SK-N-MC (cell line): ENCODE measurements around the gene AFAP1.

ENCODE experiments used
- DNase-seq: peaks from one replicate; pipeline ENCODE4 v3.0.0-alpha.2; 2011; ENCODE audit warnings: low read depth, low spot score
- H3K27ac ChIP-seq: fragments of 200-600 bp; sonication (generic); 2 replicates; pipeline ENCODE4 v1.5.1; 2016; ENCODE audit warnings: mixed run types
- H3K36me3 ChIP-seq: fragments of 200-600 bp; sonication (generic); 2 replicates; pipeline ENCODE4 v1.6.1; 2017; ENCODE audit warnings: antibody characterized with exemption, low read length, mixed read lengths; ENCODE audit not compliant: insufficient read depth
- H3K4me3 ChIP-seq: fragments of 200-600 bp; sonication (generic); 2 replicates; pipeline ENCODE4 v1.5.1; 2016
- H3K9ac ChIP-seq: fragments of 200-600 bp; sonication (generic); 2 replicates; pipeline ENCODE4 v1.8.0; 2017; ENCODE audit warnings: mixed run types, mixed read lengths; ENCODE audit not compliant: insufficient read length
- H3K9me3 ChIP-seq: fragments of 200-600 bp; sonication (generic); 2 replicates; pipeline ENCODE4 v1.6.1; 2017; ENCODE audit warnings: low read depth, mild to moderate bottlenecking, antibody characterized with exemption, low read length, moderate library complexity, mixed read lengths
- EZH2 ChIP-seq: fragments of 200-600 bp; sonication (generic); IDR thresholded peaks from one replicate; pipeline ENCODE4 v1.6.1; 2017; ENCODE audit warnings: antibody characterized with exemption
- FOXP2 ChIP-seq: optimal IDR thresholded peaks from 2 replicates; pipeline ENCODE3; 2011; ENCODE audit warnings: mild to moderate bottlenecking, moderate library complexity; ENCODE audit not compliant: insufficient read depth; ENCODE audit errors: extremely low read length, control extremely low read depth
- POLR2AphosphoS5 ChIP-seq: IDR thresholded peaks from 2 replicates; pipeline ENCODE4 v1.6.1; 2012; ENCODE audit warnings: mild to moderate bottlenecking, low read depth, low read length, borderline replicate concordance

AFAP1 gene

GRCh38 chr4:7736436-7737267 is 203.0 kb downstream of the AFAP1 start:
- Histone ChIP-seq H3K4me3 (no peak overlapping the region), H3K9me3 (no peaks in the 10 kb centered on the region), H3K27ac (no peak overlapping the region), H3K36me3 (no peaks in the 10 kb centered on the region), H3K9ac (no peak overlapping the region)
- no peak for DNase-seq
- TF ChIP-seq POLR2AphosphoS5: no peak
- no peak for TF ChIP-seq FOXP2
- TF ChIP-seq EZH2: no peak

- Histone ChIP-seq H3K36me3 (no peaks in the 10 kb centered on the region), H3K9me3 (no peaks in the 10 kb centered on the region), H3K4me3 (no peak overlapping the region), H3K27ac (no peak overlapping the region), H3K9ac (no peak overlapping the region)
- no peak for DNase-seq
- TF ChIP-seq EZH2 (no peak), FOXP2 (no peak), POLR2AphosphoS5 (no peak)
Observed at GRCh38 chr4:7735961-7736360, 203.7 kb downstream of the AFAP1 start.

DNA sequence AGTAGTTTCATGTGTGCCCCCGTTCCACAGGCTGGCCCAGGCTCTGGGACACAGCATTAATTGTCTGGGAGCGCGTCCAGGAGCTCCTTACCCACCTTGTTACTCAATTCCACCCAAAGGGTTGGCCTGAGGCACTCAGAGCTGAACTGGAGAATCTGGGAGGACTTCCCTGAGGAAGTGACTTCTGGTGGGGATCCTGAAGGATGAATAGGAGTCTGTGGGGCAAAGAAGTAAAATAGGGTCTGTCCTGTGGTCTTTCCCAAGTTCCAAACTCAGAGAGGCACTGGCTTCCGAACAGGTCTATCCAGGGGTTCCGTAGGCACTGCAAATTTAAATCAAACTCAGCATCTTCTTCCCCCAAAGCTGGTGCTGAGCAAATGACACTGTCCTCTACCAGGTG is 204.3 kb downstream of the AFAP1 start:
- Histone ChIP-seq H3K36me3 (no peaks in the 10 kb centered on the region), H3K27ac (no peak overlapping the region), H3K9ac (no peak overlapping the region), H3K9me3 (no peaks in the 10 kb centered on the region), H3K4me3 (no peak overlapping the region)
- DNase-seq: no peak
- TF ChIP-seq FOXP2: no peak
- no peak for TF ChIP-seq EZH2

DNA sequence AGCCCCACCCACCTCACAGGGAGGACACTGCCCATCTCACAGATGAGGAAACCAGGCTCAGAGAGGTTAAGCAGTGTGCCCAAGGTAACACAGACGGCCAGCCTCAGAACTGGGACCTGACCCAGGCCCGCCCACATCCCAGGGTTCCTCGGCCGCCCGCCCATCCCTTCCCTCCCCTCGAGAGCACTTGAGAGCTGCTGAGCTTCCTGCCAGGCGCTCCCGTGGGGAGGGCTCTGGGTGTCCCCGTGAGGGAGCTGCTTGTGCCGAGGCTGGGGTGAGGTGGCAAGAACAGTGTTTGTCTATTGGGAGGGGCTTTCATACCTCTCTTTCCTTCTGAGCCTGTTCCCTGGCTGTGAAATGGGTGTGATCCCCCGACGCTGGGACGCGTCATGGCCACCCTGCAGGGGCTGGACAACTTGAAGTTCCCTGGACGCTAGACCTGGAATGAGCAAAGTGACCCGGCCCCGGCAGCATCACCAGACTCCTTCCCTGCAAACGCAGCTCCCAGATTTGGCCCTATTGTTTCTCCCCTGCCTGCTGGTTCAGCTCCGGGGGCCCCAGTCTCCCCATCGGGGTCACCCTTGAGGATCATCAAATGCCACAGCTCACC is 204.9 kb downstream of the AFAP1 start:
- H3K4me3 ChIP-seq: no peak overlapping the region
- TF ChIP-seq POLR2AphosphoS5 (no peak), FOXP2 (no peak), EZH2 (no peak)
- H3K9me3 ChIP-seq: no peaks in the 10 kb centered on the region
- no peaks in the 10 kb centered on the region for H3K36me3 ChIP-seq
- no peak overlapping the region for H3K9ac ChIP-seq
- no peak overlapping the region for H3K27ac ChIP-seq
- no peak for DNase-seq

GRCh38 chr4:7733801-7734650 is 205.6 kb downstream of the AFAP1 start:
- DNase-seq: no peak
- Histone ChIP-seq H3K27ac (no peak overlapping the region), H3K36me3 (no peaks in the 10 kb centered on the region), H3K4me3 (no peak overlapping the region), H3K9ac (no peak overlapping the region), H3K9me3 (no peaks in the 10 kb centered on the region)
- TF ChIP-seq POLR2AphosphoS5 (no peak), FOXP2 (no peak), EZH2 (no peak)

DNA sequence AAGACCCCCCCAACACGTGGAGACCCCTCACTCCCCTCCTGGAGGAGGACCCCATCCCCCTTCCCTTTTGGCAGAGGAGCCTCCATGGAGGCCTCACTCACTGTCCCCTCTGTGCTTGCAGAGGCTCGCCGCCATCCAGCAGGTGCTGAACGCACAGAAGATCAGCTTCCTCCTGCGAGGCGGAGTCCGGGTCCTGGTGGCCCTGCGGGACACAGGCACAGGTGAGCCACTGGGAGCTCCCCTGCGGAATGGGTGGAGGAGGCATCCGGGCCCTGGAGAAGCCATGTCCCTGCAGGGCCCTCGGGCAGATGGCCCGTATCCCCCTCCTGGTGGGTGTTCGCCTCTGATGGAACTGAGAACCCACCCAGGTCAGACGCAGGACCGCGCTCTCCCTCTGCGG is 206.5 kb downstream of the AFAP1 start:
- DNase-seq: no peak
- Histone ChIP-seq H3K27ac (no peak overlapping the region), H3K9me3 (no peaks in the 10 kb centered on the region), H3K36me3 (no peaks in the 10 kb centered on the region), H3K4me3 (no peak overlapping the region), H3K9ac (no peak overlapping the region)
- no peak for TF ChIP-seq EZH2
- no peak for TF ChIP-seq POLR2AphosphoS5
- TF ChIP-seq FOXP2: no peak

GRCh38 chr4:7732263-7732662 is 207.4 kb downstream of the AFAP1 start:
- DNase-seq: no peak
- H3K9ac ChIP-seq: no peak overlapping the region
- no peak overlapping the region for H3K27ac ChIP-seq
- TF ChIP-seq POLR2AphosphoS5 (no peak), EZH2 (no peak), FOXP2 (no peak)
- H3K4me3 ChIP-seq: no peak overlapping the region
- H3K9me3 ChIP-seq: no peaks in the 10 kb centered on the region
- H3K36me3 ChIP-seq: no peaks in the 10 kb centered on the region

DNA sequence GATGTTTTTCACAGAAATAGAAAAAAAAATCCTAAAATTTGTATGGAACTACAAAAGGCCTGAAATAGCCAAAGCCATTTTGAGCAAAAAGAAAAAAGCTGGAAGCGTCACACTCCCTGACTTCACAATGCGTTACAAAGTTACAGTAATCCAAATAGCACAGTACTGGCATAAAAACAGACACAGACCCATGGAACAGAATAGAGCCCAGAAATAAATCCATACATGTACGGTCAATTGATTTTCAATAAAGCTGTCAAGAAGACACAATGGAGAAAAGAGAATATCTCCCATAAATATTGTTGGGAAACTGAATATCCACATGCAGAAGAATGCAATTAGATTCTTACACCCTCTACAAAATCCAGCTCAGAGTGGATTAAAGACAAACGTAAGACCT is 208.2 kb downstream of the AFAP1 start:
- no peaks in the 10 kb centered on the region for H3K9me3 ChIP-seq
- no peak overlapping the region for H3K4me3 ChIP-seq
- TF ChIP-seq POLR2AphosphoS5 (no peak), EZH2 (no peak), FOXP2 (no peak)
- no peak overlapping the region for H3K9ac ChIP-seq
- no peaks in the 10 kb centered on the region for H3K36me3 ChIP-seq
- no peak overlapping the region for H3K27ac ChIP-seq
- no peak for DNase-seq
